Measurements from ENCODE around the gene AGTPBP1. TPM values are rescaled to one million over a fixed set of nuclear protein-coding genes. Genes with fewer than 3 reads are reported as not detected.

Gene AGTPBP1
- total and polyA plus RNA-seq, 2 experiments from 2014 or later = 6.6 to 12.9 TPM

DNA sequence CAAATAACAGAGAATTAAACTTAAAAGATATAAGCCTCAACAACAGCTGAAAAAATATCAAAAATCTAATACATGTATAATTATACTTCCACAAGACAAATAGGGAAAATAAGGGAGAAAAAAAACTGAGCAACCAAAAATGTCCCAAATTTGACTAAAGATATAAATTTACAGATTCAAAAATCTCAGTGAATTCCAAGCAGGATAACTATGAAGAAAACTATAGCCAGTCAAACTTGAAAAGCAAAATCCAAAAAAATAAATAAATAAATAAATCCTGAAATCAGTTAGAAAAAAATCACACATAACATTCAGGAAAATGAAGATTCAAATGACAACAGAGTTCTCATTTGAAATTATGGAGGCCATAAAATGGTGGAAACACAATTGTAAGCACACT is 56.7 kb downstream of the AGTPBP1 start:
- no peak overlapping the region for H3K4me3 ChIP-seq
- H3K9me3 ChIP-seq (ENCODE audit: low read depth) = no peaks in the 10 kb centered on the region
- H2AFZ ChIP-seq = no peak overlapping the region
- H3K9ac ChIP-seq = no peak overlapping the region
- H3F3A ChIP-seq (ENCODE audit: insufficient read depth) = no peaks in the 10 kb centered on the region
- H3K27me3 ChIP-seq (replicated peaks; ENCODE audit: insufficient read depth) = no peaks in the 10 kb centered on the region
- no peak overlapping the region for H3K27ac ChIP-seq
- H3K9me2 ChIP-seq (ENCODE audit: insufficient read depth) = no peaks in the 10 kb centered on the region
- no peaks in the 10 kb centered on the region for H3K4me1 ChIP-seq (ENCODE audit: insufficient read depth)
- no peaks in the 10 kb centered on the region for H3K79me2 ChIP-seq (ENCODE audit: insufficient read depth)
- no peak for DNase-seq
- in situ Hi-C loops (cut with MboI) = no loop called here
- H3K36me3 ChIP-seq (ENCODE audit: low read depth) = no peaks in the 10 kb centered on the region
- TF ChIP-seq EZH2 (IDR thresholded peaks at IDR 0.05; ENCODE audit: insufficient read depth, poor library complexity, severe bottlenecking) (no peak), EZH2phosphoT487 (IDR thresholded peaks at IDR 0.05; ENCODE audit: insufficient read depth, low read depth) (no peak)
- H4K20me1 ChIP-seq (ENCODE audit: insufficient read depth) = no peaks in the 10 kb centered on the region
- H3K4me2 ChIP-seq (ENCODE audit: unreplicated experiment) = no peak overlapping the region

DNA sequence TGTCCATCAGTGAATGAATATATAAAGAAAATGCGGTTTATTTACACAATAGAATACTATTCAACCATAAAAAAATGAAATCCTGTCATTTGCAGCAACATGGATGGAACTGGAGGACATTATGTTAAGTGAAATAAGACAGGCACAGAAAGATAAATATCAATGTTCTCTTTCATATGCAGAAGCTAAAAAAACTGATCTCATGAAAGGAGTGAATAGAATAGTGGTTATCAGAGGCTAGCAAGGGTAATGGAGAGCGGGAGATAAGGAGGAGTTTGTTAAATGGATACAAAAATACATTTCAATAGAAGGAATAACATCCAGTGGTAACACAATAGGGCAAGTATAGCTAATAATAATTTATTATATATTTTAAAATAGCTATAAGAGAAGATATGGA is 65.0 kb downstream of the AGTPBP1 start:
- DNase-seq = no peak
- in situ Hi-C loops (cut with MboI) = no loop called here
- H3K4me3 ChIP-seq = no peak overlapping the region
- no peak overlapping the region for H3K4me2 ChIP-seq (ENCODE audit: unreplicated experiment)
- H3K4me1 ChIP-seq (ENCODE audit: insufficient read depth) = no peaks in the 10 kb centered on the region
- H4K20me1 ChIP-seq (ENCODE audit: insufficient read depth) = no peaks in the 10 kb centered on the region
- H3K9ac ChIP-seq = no peak overlapping the region
- H3K27ac ChIP-seq = no peak overlapping the region
- no peaks in the 10 kb centered on the region for H3K79me2 ChIP-seq (ENCODE audit: insufficient read depth)
- H3K9me3 ChIP-seq (ENCODE audit: low read depth) = no peaks in the 10 kb centered on the region
- no peaks in the 10 kb centered on the region for H3K36me3 ChIP-seq (ENCODE audit: low read depth)
- TF ChIP-seq EZH2phosphoT487 (IDR thresholded peaks at IDR 0.05; ENCODE audit: insufficient read depth, low read depth) (no peak), EZH2 (IDR thresholded peaks at IDR 0.05; ENCODE audit: insufficient read depth, poor library complexity, severe bottlenecking) (no peak)
- no peaks in the 10 kb centered on the region for H3K27me3 ChIP-seq (replicated peaks; ENCODE audit: insufficient read depth)
- no peaks in the 10 kb centered on the region for H3F3A ChIP-seq (ENCODE audit: insufficient read depth)
- H2AFZ ChIP-seq = no peak overlapping the region
- 84 to 90% methylated on average over 2 of the region's 2 CpGs for WGBS, 2 experiments (ENCODE audit: low coverage in 1 of 2, low lambda C conversion rate in 2 of 2, missing lambda C conversion rate in 2 of 2)
- H3K9me2 ChIP-seq (ENCODE audit: insufficient read depth) = no peaks in the 10 kb centered on the region

DNA sequence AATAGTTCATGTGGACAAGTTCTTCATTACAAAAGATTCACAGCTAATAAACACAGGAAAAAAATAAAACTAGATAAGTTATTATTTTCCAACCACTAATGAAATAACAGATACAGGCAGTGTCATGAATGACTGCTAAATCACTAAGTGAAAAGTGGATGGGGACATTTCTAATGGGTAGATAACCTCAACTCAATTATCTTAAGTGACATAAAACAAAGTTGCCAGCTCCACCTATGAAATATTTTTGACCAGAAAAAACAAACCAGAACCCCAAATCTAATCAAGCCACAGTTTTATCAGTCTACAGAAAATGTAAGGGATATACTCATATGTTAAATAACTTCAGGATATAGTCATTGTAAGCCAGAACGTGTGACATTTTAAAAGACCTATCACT is 74.4 kb downstream of the AGTPBP1 start:
- 97 to 98% methylated on average over 1 of the region's 1 CpG for WGBS, 2 experiments (ENCODE audit: low coverage in 1 of 2, low lambda C conversion rate in 2 of 2, missing lambda C conversion rate in 2 of 2)
- no peaks in the 10 kb centered on the region for H4K20me1 ChIP-seq (ENCODE audit: insufficient read depth)
- no peaks in the 10 kb centered on the region for H3F3A ChIP-seq (ENCODE audit: insufficient read depth)
- H3K36me3 ChIP-seq (ENCODE audit: low read depth) = 0 out of 2 replicates have a peak, but pooled peaks cover 3% of the 10 kb centered on the region
- H2AFZ ChIP-seq = no peak overlapping the region
- H3K27me3 ChIP-seq (replicated peaks; ENCODE audit: insufficient read depth) = no peaks in the 10 kb centered on the region
- no peaks in the 10 kb centered on the region for H3K4me1 ChIP-seq (ENCODE audit: insufficient read depth)
- in situ Hi-C loops (cut with MboI) = no loop called here
- no peak overlapping the region for H3K27ac ChIP-seq
- no peak for DNase-seq
- no peak overlapping the region for H3K9ac ChIP-seq
- H3K9me2 ChIP-seq (ENCODE audit: insufficient read depth) = no peaks in the 10 kb centered on the region
- no peak overlapping the region for H3K4me2 ChIP-seq (ENCODE audit: unreplicated experiment)
- no peaks in the 10 kb centered on the region for H3K79me2 ChIP-seq (ENCODE audit: insufficient read depth)
- H3K9me3 ChIP-seq (ENCODE audit: low read depth) = no peaks in the 10 kb centered on the region
- no peak for TF ChIP-seq EZH2phosphoT487 (IDR thresholded peaks at IDR 0.05; ENCODE audit: insufficient read depth, low read depth)
- TF ChIP-seq EZH2 (IDR thresholded peaks at IDR 0.05; ENCODE audit: insufficient read depth, poor library complexity, severe bottlenecking) = no peak
- no peak overlapping the region for H3K4me3 ChIP-seq

DNA sequence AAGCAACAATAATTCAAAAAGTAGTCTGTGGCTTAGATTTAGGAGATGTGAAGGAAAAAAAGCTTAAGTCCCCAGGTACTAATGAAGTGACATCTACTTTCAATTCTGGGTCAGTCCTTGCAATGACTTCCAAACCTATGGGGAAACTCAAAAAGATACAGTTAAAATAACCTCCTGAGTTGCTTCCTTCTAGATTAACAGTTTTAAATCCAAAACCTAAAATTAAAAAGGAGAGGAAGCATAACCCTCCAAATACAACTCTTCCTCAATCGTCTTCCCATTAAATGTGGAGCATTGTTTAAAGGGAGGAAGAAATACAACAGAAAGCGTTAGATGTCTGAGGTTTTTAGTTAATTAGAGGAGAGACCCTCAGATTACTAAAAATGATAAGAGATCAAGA is 75.7 kb downstream of the AGTPBP1 start:
- Histone ChIP-seq H3K4me1 (ENCODE audit: insufficient read depth) (no peaks in the 10 kb centered on the region), H3K9me2 (ENCODE audit: insufficient read depth) (no peaks in the 10 kb centered on the region), H2AFZ (no peak overlapping the region), H3K9ac (no peak overlapping the region), H3K9me3 (ENCODE audit: low read depth) (no peaks in the 10 kb centered on the region), H3K27ac (no peak overlapping the region), H3K4me3 (no peak overlapping the region), H3K27me3 (replicated peaks; ENCODE audit: insufficient read depth) (no peaks in the 10 kb centered on the region), H4K20me1 (ENCODE audit: insufficient read depth) (no peaks in the 10 kb centered on the region), H3K36me3 (ENCODE audit: low read depth) (0 out of 2 replicates have a peak, but pooled peaks cover 3% of the 10 kb centered on the region), H3K79me2 (ENCODE audit: insufficient read depth) (no peaks in the 10 kb centered on the region), H3K4me2 (ENCODE audit: unreplicated experiment) (no peak overlapping the region), H3F3A (ENCODE audit: insufficient read depth) (no peaks in the 10 kb centered on the region)
- TF ChIP-seq EZH2 (IDR thresholded peaks at IDR 0.05; ENCODE audit: insufficient read depth, poor library complexity, severe bottlenecking) (no peak), EZH2phosphoT487 (IDR thresholded peaks at IDR 0.05; ENCODE audit: insufficient read depth, low read depth) (no peak)
- no peak for DNase-seq
- in situ Hi-C loops (cut with MboI) = no loop called here
- 73 to 79% methylated on average over 2 of the region's 2 CpGs for WGBS, 2 experiments (ENCODE audit: low coverage in 1 of 2, low lambda C conversion rate in 2 of 2, missing lambda C conversion rate in 2 of 2)

DNA sequence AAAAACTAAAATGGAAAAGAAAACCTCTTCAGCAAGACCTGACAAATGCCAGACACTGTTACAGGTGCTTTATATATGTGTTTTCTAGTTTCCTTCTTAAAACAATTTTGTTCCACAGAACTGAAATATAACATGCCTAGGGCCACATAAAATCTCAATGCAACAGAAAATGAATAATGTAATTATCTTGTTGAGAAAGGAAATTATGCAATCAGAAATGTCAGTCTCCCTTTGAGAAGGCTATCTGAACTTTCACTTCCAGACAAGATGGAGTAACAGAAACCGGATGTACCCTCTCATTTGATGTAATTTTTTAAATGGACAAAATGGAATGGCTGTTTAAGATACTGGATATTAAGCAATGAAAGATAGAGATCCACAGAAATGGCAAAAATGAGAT is 79.2 kb downstream of the AGTPBP1 start:
- WGBS, 2 experiments (ENCODE audit: low coverage in 1 of 2, low lambda C conversion rate in 2 of 2, missing lambda C conversion rate in 2 of 2) = 89 to 100% methylated on average over 1 of the region's 1 CpG
- TF ChIP-seq EZH2 (IDR thresholded peaks at IDR 0.05; ENCODE audit: insufficient read depth, poor library complexity, severe bottlenecking) (no peak), EZH2phosphoT487 (IDR thresholded peaks at IDR 0.05; ENCODE audit: insufficient read depth, low read depth) (no peak)
- H3K27ac ChIP-seq = no peak overlapping the region

More for the DNA sequence above, 79.2 kb downstream of the AGTPBP1 start:
- H3K9ac ChIP-seq = no peak overlapping the region
- H3K79me2 ChIP-seq (ENCODE audit: insufficient read depth) = no peaks in the 10 kb centered on the region
- no peak overlapping the region for H2AFZ ChIP-seq
- no peaks in the 10 kb centered on the region for H3K4me1 ChIP-seq (ENCODE audit: insufficient read depth)
- no peaks in the 10 kb centered on the region for H3K9me3 ChIP-seq (ENCODE audit: low read depth)
- no peaks in the 10 kb centered on the region for H4K20me1 ChIP-seq (ENCODE audit: insufficient read depth)
- no peak overlapping the region for H3K4me2 ChIP-seq (ENCODE audit: unreplicated experiment)
- H3F3A ChIP-seq (ENCODE audit: insufficient read depth) = no peaks in the 10 kb centered on the region
- H3K4me3 ChIP-seq = no peak overlapping the region
- no peaks in the 10 kb centered on the region for H3K27me3 ChIP-seq (replicated peaks; ENCODE audit: insufficient read depth)
- 0 out of 2 replicates have a peak, but pooled peaks cover 2% of the 10 kb centered on the region for H3K36me3 ChIP-seq (ENCODE audit: low read depth)
- in situ Hi-C loops (cut with MboI) = no loop called here
- H3K9me2 ChIP-seq (ENCODE audit: insufficient read depth) = no peaks in the 10 kb centered on the region
- DNase-seq = no peak

Data from GM23248 (cell line).